22Rv1 (cell line): ENCODE measurements around the gene INPP5A.
"Not testable (repeated sequence)": the region's sequence is repeated elsewhere in the genome, so short reads cannot be mapped to it uniquely, and the experiment has no call there.

Source experiments
- CTCF ChIP-seq: fragments of 450-650 bp; IDR thresholded peaks from 2 replicates; pipeline ENCODE4 v1.5.1; 2017; ENCODE audit warnings: mild to moderate bottlenecking
- ZFX ChIP-seq: fragments of 450-650 bp; IDR thresholded peaks from 2 replicates; pipeline ENCODE4 v1.6.1; 2017; ENCODE audit warnings: antibody characterized with exemption, borderline replicate concordance

GRCh38 chr10:132572946-132573345, 35.4 kb downstream of the INPP5A start:
- TF ChIP-seq CTCF, ZFX: not testable (repeated sequence)
